ENCODE measurements around the gene NME3. TPM values are rescaled to one million over a fixed set of nuclear protein-coding genes. Genes with fewer than 3 reads are reported as not detected.

NME3 gene
- total and polyA plus RNA-seq, 9 of the 15 experiments (the other 6 are each of a cell fraction or from before 2014, with no cell fraction given), result 0.68 to 76.3 (median 11.5) TPM

- TF ChIP-seq ZNF408 (CRISPR knock-in tag; IDR thresholded peaks at IDR 0.05; ENCODE audit: low read depth), result no peak
- TF ChIP-seq, protein P1, sequence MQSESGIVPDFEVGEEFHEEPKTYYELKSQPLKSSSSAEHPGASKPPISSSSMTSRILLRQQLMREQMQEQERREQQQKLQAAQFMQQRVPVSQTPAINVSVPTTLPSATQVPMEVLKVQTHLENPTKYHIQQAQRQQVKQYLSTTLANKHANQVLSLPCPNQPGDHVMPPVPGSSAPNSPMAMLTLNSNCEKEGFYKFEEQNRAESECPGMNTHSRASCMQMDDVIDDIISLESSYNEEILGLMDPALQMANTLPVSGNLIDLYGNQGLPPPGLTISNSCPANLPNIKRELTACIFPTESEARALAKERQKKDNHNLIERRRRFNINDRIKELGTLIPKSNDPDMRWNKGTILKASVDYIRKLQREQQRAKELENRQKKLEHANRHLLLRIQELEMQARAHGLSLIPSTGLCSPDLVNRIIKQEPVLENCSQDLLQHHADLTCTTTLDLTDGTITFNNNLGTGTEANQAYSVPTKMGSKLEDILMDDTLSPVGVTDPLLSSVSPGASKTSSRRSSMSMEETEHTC (IDR thresholded peaks at IDR 0.05), result no peak
- no peak for TF ChIP-seq ZNF655 (CRISPR knock-in tag; IDR thresholded peaks at IDR 0.05)
- TF ChIP-seq EHMT2 (IDR thresholded peaks at IDR 0.05), result no peak
- TF ChIP-seq LARP7 (IDR thresholded peaks at IDR 0.05), result no peak
- no peak for TF ChIP-seq BRF1 (IDR thresholded peaks at IDR 0.05; ENCODE audit: borderline replicate concordance, extremely low read depth, insufficient read length)
- no peak for TF ChIP-seq DMBX1 (CRISPR knock-in tag; IDR thresholded peaks at IDR 0.05; ENCODE audit: borderline replicate concordance)
- TF ChIP-seq SOX6 (IDR thresholded peaks at IDR 0.05), result peak; percentile 49; the same call in 1 of the 2 replicates
- TF ChIP-seq, protein P2, sequence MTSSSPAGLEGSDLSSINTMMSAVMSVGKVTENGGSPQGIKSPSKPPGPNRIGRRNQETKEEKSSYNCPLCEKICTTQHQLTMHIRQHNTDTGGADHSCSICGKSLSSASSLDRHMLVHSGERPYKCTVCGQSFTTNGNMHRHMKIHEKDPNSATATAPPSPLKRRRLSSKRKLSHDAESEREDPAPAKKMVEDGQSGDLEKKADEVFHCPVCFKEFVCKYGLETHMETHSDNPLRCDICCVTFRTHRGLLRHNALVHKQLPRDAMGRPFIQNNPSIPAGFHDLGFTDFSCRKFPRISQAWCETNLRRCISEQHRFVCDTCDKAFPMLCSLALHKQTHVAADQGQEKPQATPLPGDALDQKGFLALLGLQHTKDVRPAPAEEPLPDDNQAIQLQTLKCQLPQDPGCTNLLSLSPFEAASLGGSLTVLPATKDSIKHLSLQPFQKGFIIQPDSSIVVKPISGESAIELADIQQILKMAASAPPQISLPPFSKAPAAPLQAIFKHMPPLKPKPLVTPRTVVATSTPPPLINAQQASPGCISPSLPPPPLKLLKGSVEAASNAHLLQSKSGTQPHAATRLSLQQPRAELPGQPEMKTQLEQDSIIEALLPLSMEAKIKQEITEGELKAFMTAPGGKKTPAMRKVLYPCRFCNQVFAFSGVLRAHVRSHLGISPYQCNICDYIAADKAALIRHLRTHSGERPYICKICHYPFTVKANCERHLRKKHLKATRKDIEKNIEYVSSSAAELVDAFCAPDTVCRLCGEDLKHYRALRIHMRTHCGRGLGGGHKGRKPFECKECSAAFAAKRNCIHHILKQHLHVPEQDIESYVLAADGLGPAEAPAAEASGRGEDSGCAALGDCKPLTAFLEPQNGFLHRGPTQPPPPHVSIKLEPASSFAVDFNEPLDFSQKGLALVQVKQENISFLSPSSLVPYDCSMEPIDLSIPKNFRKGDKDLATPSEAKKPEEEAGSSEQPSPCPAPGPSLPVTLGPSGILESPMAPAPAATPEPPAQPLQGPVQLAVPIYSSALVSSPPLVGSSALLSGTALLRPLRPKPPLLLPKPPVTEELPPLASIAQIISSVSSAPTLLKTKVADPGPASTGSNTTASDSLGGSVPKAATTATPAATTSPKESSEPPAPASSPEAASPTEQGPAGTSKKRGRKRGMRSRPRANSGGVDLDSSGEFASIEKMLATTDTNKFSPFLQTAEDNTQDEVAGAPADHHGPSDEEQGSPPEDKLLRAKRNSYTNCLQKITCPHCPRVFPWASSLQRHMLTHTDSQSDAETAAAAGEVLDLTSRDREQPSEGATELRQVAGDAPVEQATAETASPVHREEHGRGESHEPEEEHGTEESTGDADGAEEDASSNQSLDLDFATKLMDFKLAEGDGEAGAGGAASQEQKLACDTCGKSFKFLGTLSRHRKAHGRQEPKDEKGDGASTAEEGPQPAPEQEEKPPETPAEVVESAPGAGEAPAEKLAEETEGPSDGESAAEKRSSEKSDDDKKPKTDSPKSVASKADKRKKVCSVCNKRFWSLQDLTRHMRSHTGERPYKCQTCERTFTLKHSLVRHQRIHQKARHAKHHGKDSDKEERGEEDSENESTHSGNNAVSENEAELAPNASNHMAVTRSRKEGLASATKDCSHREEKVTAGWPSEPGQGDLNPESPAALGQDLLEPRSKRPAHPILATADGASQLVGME (CRISPR knock-in tag; IDR thresholded peaks at IDR 0.05), result no peak
- TF ChIP-seq ZC3H8 (IDR thresholded peaks at IDR 0.05), result no peak
- no peak for TF ChIP-seq ZNF311 (CRISPR knock-in tag; IDR thresholded peaks at IDR 0.05)
- no peak for TF ChIP-seq MTF1 (CRISPR knock-in tag; IDR thresholded peaks at IDR 0.05; ENCODE audit: borderline replicate concordance)
- TF ChIP-seq HMGN3 (IDR thresholded peaks at IDR 0.05; ENCODE audit: borderline replicate concordance, extremely low read depth, insufficient read length, low read depth, low read length), result peak; percentile 37
- TF ChIP-seq ELF2 (CRISPR knock-in tag; IDR thresholded peaks at IDR 0.05), result no peak
- TF ChIP-seq CBX2 (IDR thresholded peaks at IDR 0.05; ENCODE audit: insufficient read depth, low read length, poor library complexity, severe bottlenecking), result no peak
- TF ChIP-seq HDAC8 (tag; IDR thresholded peaks at IDR 0.05), result no peak
- no peak for TF ChIP-seq GTF2A2 (tag; IDR thresholded peaks at IDR 0.05)
- TF ChIP-seq SMAD3 (CRISPR knock-in tag; conservative IDR thresholded peaks at IDR 0.05), result no peak
- TF ChIP-seq C11orf30 (IDR thresholded peaks at IDR 0.05; ENCODE audit: low read depth), result no peak
- TF ChIP-seq MAFG (tag; conservative IDR thresholded peaks at IDR 0.05), result no peak
- no peak for TF ChIP-seq XRCC5 (IDR thresholded peaks at IDR 0.05; ENCODE audit: low read depth, low read length)
- no peak for TF ChIP-seq CHCHD3 (CRISPR knock-in tag; IDR thresholded peaks at IDR 0.05)
- TF ChIP-seq ATF7 (IDR thresholded peaks at IDR 0.05), result peak; percentile 20; the same call in 1 of the 2 replicates
Measured at GRCh38 chr16:1812732-1813163, 41.4 kb upstream of the NME3 start (continued).
